Right lobe of liver (tissue), 4 donors: ENCODE results near the gene MEF2A.

Source experiments
- CTCF ChIP-seq, 4 donors: fragments of 200-600 bp in 3 of 4; fragments of 450-650 bp in 1 of 4; IDR thresholded peaks; one replicate each; pipeline versions ENCODE4 v1.5.1 to v1.8.0; 2016 to 2022; ENCODE audit warnings: antibody characterized with exemption in 4 of 4, mild to moderate bottlenecking in 2 of 4
- POLR2A ChIP-seq: fragments of 450-650 bp; IDR thresholded peaks from one replicate; pipeline ENCODE4 v1.6.1; 2017; ENCODE audit warnings: antibody characterized with exemption, mild to moderate bottlenecking
- donor health status: DM: no; HTN: no; CAD: no.
- donor health status: DM: no; HTN: no; CAD: no.
- donor health status: DM: no; HTN: yes; CAD: no.

- TF ChIP-seq CTCF (IDR thresholded peaks at IDR 0.05) (no peak), POLR2A (no peak)
Observed at GRCh38 chr15:99681990-99682389, 116.2 kb downstream of the MEF2A start.
